Measurements from ENCODE around the gene TMEM115. TPM values are rescaled to one million over a fixed set of nuclear protein-coding genes. Genes with fewer than 3 reads are reported as not detected.

The TMEM115 gene
- total RNA-seq, 1 donor from 2014 or later, result 63.2 TPM

GRCh38 chr3:50345008-50345407 lies 14.3 kb downstream of the TMEM115 start:
- Mint-ChIP-seq H3K27ac (ENCODE audit: unreplicated experiment) (no peak overlapping the region), H3K4me1 (ENCODE audit: unreplicated experiment) (peaks cover 15% of the 10 kb centered on the region), H3K27me3 (ENCODE audit: unreplicated experiment) (no peaks in the 10 kb centered on the region), H3K36me3 (ENCODE audit: unreplicated experiment) (no peaks in the 10 kb centered on the region), H3K9me3 (ENCODE audit: unreplicated experiment) (no peaks in the 10 kb centered on the region), H3K4me3 (ENCODE audit: unreplicated experiment) (peak overlapping the region; percentile 64)
- DNase-seq (ENCODE audit: extremely low spot score, unreplicated experiment), result no peak
- no peak for TF ChIP-seq CTCF (IDR thresholded peaks at IDR 0.05)

GRCh38 chr3:50342813-50343633 lies 16.3 kb downstream of the TMEM115 start:
- TF ChIP-seq CTCF (IDR thresholded peaks at IDR 0.05), result no peak
- Mint-ChIP-seq H3K27me3 (ENCODE audit: unreplicated experiment) (no peaks in the 10 kb centered on the region), H3K4me1 (ENCODE audit: unreplicated experiment) (peaks cover 30% of the 10 kb centered on the region), H3K27ac (ENCODE audit: unreplicated experiment) (no peak overlapping the region), H3K4me3 (ENCODE audit: unreplicated experiment) (no peak overlapping the region), H3K9me3 (ENCODE audit: unreplicated experiment) (no peaks in the 10 kb centered on the region), H3K36me3 (ENCODE audit: unreplicated experiment) (no peaks in the 10 kb centered on the region)
- no peak for DNase-seq (ENCODE audit: extremely low spot score, unreplicated experiment)

GRCh38 chr3:50341996-50342650 lies 17.2 kb downstream of the TMEM115 start:
- Mint-ChIP-seq H3K4me1 (ENCODE audit: unreplicated experiment) (peaks cover 30% of the 10 kb centered on the region), H3K4me3 (ENCODE audit: unreplicated experiment) (no peak overlapping the region), H3K27ac (ENCODE audit: unreplicated experiment) (no peak overlapping the region), H3K36me3 (ENCODE audit: unreplicated experiment) (no peaks in the 10 kb centered on the region), H3K27me3 (ENCODE audit: unreplicated experiment) (no peaks in the 10 kb centered on the region), H3K9me3 (ENCODE audit: unreplicated experiment) (no peaks in the 10 kb centered on the region)
- TF ChIP-seq CTCF (IDR thresholded peaks at IDR 0.05), result no peak
- no peak for DNase-seq (ENCODE audit: extremely low spot score, unreplicated experiment)

- no peak overlapping the region for H3K27ac Mint-ChIP-seq (ENCODE audit: unreplicated experiment)
- no peak for TF ChIP-seq CTCF (IDR thresholded peaks at IDR 0.05)
- no peaks in the 10 kb centered on the region for H3K36me3 Mint-ChIP-seq (ENCODE audit: unreplicated experiment)
- H3K4me1 Mint-ChIP-seq (ENCODE audit: unreplicated experiment), result peaks cover 30% of the 10 kb centered on the region
- no peaks in the 10 kb centered on the region for H3K9me3 Mint-ChIP-seq (ENCODE audit: unreplicated experiment)
- H3K4me3 Mint-ChIP-seq (ENCODE audit: unreplicated experiment), result no peak overlapping the region
- DNase-seq (ENCODE audit: extremely low spot score, unreplicated experiment), result no peak
- H3K27me3 Mint-ChIP-seq (ENCODE audit: unreplicated experiment), result no peaks in the 10 kb centered on the region
Measured at GRCh38 chr3:50341537-50341936, 17.8 kb downstream of the TMEM115 start.
